Measurements from ENCODE around the gene PLAC1. TPM values are rescaled to one million over a fixed set of nuclear protein-coding genes. Genes with fewer than 3 reads are reported as not detected.

PLAC1 gene
- total and polyA plus RNA-seq, 4 donors, result 0.31 to 0.63 (median 0.47) TPM; not detected in 1

DNA sequence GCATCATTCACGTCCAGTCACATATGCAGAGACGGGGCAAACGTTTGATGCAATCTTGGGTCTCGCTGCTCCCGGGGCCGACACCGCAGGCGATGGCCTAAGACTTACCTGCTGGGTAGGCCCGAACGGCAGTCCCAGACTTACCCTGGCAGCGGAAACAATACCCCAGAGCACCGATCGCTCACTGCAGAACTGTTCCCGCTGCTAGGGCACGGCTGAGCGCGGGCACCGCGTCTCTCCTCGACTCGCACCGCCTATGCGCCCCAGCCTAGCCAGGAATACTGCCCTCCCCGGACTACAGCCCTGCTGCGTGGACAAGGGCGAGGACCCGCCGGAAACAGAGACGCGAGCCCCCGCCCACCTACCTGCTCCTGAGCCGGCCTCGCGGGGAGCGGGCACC, 112.1 kb downstream of the PLAC1 start:
- 68 to 91% methylated on average over 24 to 35 of the region's 35 CpGs for WGBS, 2 donors
- Histone ChIP-seq H3K27ac (ENCODE audit: low read depth in 1 of 2, low read length in 1 of 2) (no peak overlapping the region), H3K4me1 (ENCODE audit: control insufficient read depth in 5 of 5, insufficient read depth in 5 of 5, low read length in 5 of 5) (peaks cover 0 to 5% (median 0%) of the 10 kb centered on the region in 5 donors), H3K27me3 (ENCODE audit: control insufficient read depth in 3 of 3, insufficient read depth in 3 of 3, low read length in 2 of 3) (peaks cover 6 to 19% (median 13%) of the 10 kb centered on the region in 3 donors), H3K4me3 (no peak overlapping the region), H3K9ac (ENCODE audit: insufficient read depth in 1 of 2, low read length in 2 of 2) (no peak overlapping the region), H3K36me3 (ENCODE audit: control insufficient read depth in 4 of 4, insufficient read depth in 4 of 4, low read length in 4 of 4) (no peaks in the 10 kb centered on the region), H3K9me3 (ENCODE audit: control insufficient read depth in 4 of 4, insufficient read depth in 3 of 4, low read length in 3 of 4) (peaks cover 0 to 6% (median 0%) of the 10 kb centered on the region in 4 donors)
- DNase-seq, result no peak
- TF ChIP-seq, protein P1, sequence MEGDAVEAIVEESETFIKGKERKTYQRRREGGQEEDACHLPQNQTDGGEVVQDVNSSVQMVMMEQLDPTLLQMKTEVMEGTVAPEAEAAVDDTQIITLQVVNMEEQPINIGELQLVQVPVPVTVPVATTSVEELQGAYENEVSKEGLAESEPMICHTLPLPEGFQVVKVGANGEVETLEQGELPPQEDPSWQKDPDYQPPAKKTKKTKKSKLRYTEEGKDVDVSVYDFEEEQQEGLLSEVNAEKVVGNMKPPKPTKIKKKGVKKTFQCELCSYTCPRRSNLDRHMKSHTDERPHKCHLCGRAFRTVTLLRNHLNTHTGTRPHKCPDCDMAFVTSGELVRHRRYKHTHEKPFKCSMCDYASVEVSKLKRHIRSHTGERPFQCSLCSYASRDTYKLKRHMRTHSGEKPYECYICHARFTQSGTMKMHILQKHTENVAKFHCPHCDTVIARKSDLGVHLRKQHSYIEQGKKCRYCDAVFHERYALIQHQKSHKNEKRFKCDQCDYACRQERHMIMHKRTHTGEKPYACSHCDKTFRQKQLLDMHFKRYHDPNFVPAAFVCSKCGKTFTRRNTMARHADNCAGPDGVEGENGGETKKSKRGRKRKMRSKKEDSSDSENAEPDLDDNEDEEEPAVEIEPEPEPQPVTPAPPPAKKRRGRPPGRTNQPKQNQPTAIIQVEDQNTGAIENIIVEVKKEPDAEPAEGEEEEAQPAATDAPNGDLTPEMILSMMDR (IDR thresholded peaks at IDR 0.05; ENCODE audit: control extremely low read depth, extremely low read depth), result no peak
- no peak for ATAC-seq (ENCODE audit: insufficient read depth, low FRiP score)

DNA sequence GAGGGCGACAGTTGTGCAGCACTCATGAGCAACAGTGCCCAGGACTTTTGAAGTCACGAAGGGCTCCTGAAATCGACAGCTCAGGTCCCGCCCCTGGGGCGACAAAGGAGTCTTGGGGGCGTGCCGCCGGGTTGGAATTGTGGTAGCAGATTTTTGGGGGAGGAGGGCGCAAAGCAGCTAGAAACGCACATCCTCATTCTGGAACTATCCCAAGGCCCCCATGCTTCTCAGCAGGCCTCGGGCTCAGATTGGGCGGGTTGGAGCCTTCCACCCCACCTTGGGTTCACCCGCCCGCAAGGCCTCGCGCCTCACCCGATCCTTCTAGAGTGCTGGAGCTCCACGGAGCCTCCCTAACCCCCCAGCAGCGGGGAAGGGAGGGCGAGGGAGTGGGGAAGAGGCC, 112.8 kb downstream of the PLAC1 start:
- DNase-seq, result no peak
- 73 to 84% methylated on average over 19 to 20 of the region's 20 CpGs for WGBS, 2 donors
- no peak overlapping the region for H3K27ac ChIP-seq (ENCODE audit: low read depth in 1 of 2, low read length in 1 of 2)

DNA sequence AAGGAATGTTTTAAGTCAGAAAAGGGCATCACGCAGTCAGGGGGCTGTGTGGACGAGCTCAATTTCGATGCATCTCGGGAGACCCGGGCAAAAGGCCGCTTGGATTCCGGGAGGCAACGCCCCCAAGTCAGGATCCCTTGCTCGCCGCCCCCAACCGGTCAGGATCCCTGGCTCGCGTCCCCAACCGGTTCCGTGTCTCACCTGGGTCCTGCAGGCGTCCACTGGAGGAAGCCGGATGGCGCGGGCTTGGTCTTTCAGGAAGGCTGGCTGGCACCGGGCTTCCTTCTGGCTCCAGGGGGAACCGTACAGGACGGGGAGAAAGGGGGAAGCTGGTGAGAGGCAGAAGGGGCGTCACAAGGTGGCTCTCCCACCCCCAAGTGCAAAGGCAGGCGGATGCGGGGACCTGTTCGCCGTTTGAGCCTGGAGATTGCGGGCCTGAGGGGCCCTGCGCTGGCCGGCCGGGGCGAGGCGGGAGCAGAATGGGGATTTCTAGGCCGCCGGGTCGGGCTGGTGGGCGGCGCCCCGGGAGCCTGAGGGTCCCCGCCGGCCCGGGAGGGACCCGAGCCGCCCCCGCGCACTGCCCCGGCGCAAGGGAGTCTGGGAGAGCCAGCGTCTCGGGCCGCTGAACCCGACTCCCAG, 113.6 kb downstream of the PLAC1 start:
- Histone ChIP-seq H3K4me1 (ENCODE audit: control insufficient read depth in 5 of 5, insufficient read depth in 5 of 5, low read length in 5 of 5) (peaks cover 0 to 5% (median 0%) of the 10 kb centered on the region in 5 donors), H3K9ac (ENCODE audit: insufficient read depth in 1 of 2, low read length in 2 of 2) (no peak overlapping the region), H3K4me3 (no peak overlapping the region), H3K27ac (ENCODE audit: low read depth in 1 of 2, low read length in 1 of 2) (no peak overlapping the region), H3K27me3 (ENCODE audit: control insufficient read depth in 3 of 3, insufficient read depth in 3 of 3, low read length in 2 of 3) (peaks cover 6 to 16% (median 13%) of the 10 kb centered on the region in 3 donors), H3K9me3 (ENCODE audit: control insufficient read depth in 4 of 4, insufficient read depth in 3 of 4, low read length in 3 of 4) (peaks cover 0 to 6% (median 0%) of the 10 kb centered on the region in 4 donors), H3K36me3 (ENCODE audit: control insufficient read depth in 4 of 4, insufficient read depth in 4 of 4, low read length in 4 of 4) (no peaks in the 10 kb centered on the region)
- ATAC-seq (ENCODE audit: insufficient read depth, low FRiP score) (no peak), DNase-seq (no peak)
- WGBS, 2 donors, result 16 to 39% methylated on average over 35 to 52 of the region's 52 CpGs
- TF ChIP-seq, protein P1 (IDR thresholded peaks at IDR 0.05; ENCODE audit: control extremely low read depth, extremely low read depth), result no peak

More for the DNA sequence above, 112.8 kb downstream of the PLAC1 start:
- Histone ChIP-seq H3K27me3 (ENCODE audit: control insufficient read depth in 3 of 3, insufficient read depth in 3 of 3, low read length in 2 of 3) (peaks cover 6 to 19% (median 13%) of the 10 kb centered on the region in 3 donors), H3K4me1 (ENCODE audit: control insufficient read depth in 5 of 5, insufficient read depth in 5 of 5, low read length in 5 of 5) (peaks cover 0 to 5% (median 0%) of the 10 kb centered on the region in 5 donors), H3K9ac (ENCODE audit: insufficient read depth in 1 of 2, low read length in 2 of 2) (no peak overlapping the region), H3K4me3 (no peak overlapping the region), H3K36me3 (ENCODE audit: control insufficient read depth in 4 of 4, insufficient read depth in 4 of 4, low read length in 4 of 4) (no peaks in the 10 kb centered on the region), H3K9me3 (ENCODE audit: control insufficient read depth in 4 of 4, insufficient read depth in 3 of 4, low read length in 3 of 4) (peaks cover 0 to 6% (median 0%) of the 10 kb centered on the region in 4 donors)
- TF ChIP-seq, protein P1 (IDR thresholded peaks at IDR 0.05; ENCODE audit: control extremely low read depth, extremely low read depth), result no peak
- no peak for ATAC-seq (ENCODE audit: insufficient read depth, low FRiP score)
